ENCODE data around the gene PITPNC1.
"Not testable (repeated sequence)": the region's sequence is repeated elsewhere in the genome, so short reads cannot be mapped to it uniquely, and the experiment has no call there.

Gene PITPNC1

DNA sequence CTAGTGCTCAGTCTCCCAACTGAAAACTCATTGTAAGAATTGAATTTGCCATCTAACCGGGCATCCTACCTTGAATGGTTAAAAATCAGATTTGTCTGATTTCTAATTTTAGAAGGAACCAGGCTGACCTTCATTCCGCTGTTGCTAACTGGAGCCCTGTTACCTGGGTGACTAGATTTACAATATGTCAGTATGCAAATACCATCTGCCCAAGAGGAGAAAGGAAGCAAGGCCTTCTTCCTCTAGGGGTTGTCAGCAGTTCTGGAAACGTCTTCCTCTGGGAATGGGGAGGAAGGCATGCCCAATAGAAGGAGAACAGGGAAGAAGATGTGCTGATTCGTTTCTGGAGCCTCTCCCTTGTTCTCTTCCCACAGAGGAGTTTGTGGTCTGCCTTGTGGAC, 137.9 kb downstream of the PITPNC1 start:
- H2BK15ac ChIP-seq (ENCODE audit: low read length) = no peak overlapping the region
- WGBS, 2 donors (ENCODE audit: extremely low coverage in 2 of 2, insufficient read length in 2 of 2, insufficient replicate concordance in 1 of 2) = no CpG with 5 or more reads among the region's 4 CpGs
- H3K9me3 ChIP-seq (replicated peaks in 1 of 2; ENCODE audit: control insufficient read depth in 2 of 2, insufficient read depth in 1 of 2, low read depth in 1 of 2, low read length in 2 of 2) = peaks cover 3 to 8% of the 10 kb centered on the region in 2 donors
- peak overlapping the region; percentile 12 for H2AFZ ChIP-seq (ENCODE audit: low read length)
- no peak overlapping the region for H3K14ac ChIP-seq (ENCODE audit: low read length)
- H3K4me1 ChIP-seq (ENCODE audit: control insufficient read depth in 2 of 2, insufficient read depth in 1 of 2, low read depth in 1 of 2, low read length in 2 of 2) = peaks cover 4 to 19% of the 10 kb centered on the region in 2 donors
- no peaks in the 10 kb centered on the region for H3K36me3 ChIP-seq (replicated peaks in 1 of 2; ENCODE audit: control insufficient read depth in 2 of 2, insufficient read depth in 2 of 2, low read length in 2 of 2)
- no peak overlapping the region for H3K27ac ChIP-seq (replicated peaks; ENCODE audit: low read length)
- no peak overlapping the region for H2BK12ac ChIP-seq (ENCODE audit: low read length)
- no peak overlapping the region for H3K23ac ChIP-seq (ENCODE audit: low read depth, low read length, poor library complexity)
- no peak overlapping the region for H3K18ac ChIP-seq (ENCODE audit: low read length)
- no peak overlapping the region for H2AK5ac ChIP-seq (ENCODE audit: low read depth, low read length)
- no peak overlapping the region for H4K91ac ChIP-seq (ENCODE audit: low read depth, low read length, poor library complexity)
- no peaks in the 10 kb centered on the region for H3K79me1 ChIP-seq (ENCODE audit: low read depth, low read length)
- no peak overlapping the region for H4K8ac ChIP-seq (ENCODE audit: low read depth, low read length)
- no peak overlapping the region for H3K4ac ChIP-seq (ENCODE audit: low read length)
- no peak overlapping the region for H2BK120ac ChIP-seq (ENCODE audit: low read depth, low read length)
- H3K9ac ChIP-seq (ENCODE audit: low read depth, low read length, poor library complexity) = no peak overlapping the region
- H3K4me3 ChIP-seq (ENCODE audit: low read length in 2 of 2) = no peak overlapping the region
- no peak overlapping the region for H2BK5ac ChIP-seq (ENCODE audit: low read length)
- H3K27me3 ChIP-seq (ENCODE audit: control insufficient read depth in 3 of 3, insufficient read depth in 3 of 3, low read depth in 1 of 3, low read length in 3 of 3) = no peaks in the 10 kb centered on the region
- H3K4me2 ChIP-seq (ENCODE audit: insufficient read depth, low read length, poor library complexity, severe bottlenecking) = no peak overlapping the region
- no peak for DNase-seq (ENCODE audit: low spot score)

GRCh38 chr17:67515490-67516083, 138.5 kb downstream of the PITPNC1 start:
- no peak overlapping the region for H2BK5ac ChIP-seq (ENCODE audit: low read length)
- H3K79me1 ChIP-seq (ENCODE audit: low read depth, low read length) = no peaks in the 10 kb centered on the region
- no peak overlapping the region for H3K27ac ChIP-seq (replicated peaks; ENCODE audit: low read length)
- H3K4me2 ChIP-seq (ENCODE audit: insufficient read depth, low read length, poor library complexity, severe bottlenecking) = no peak overlapping the region
- peaks cover 3 to 8% of the 10 kb centered on the region in 2 donors for H3K9me3 ChIP-seq (replicated peaks in 1 of 2; ENCODE audit: control insufficient read depth in 2 of 2, insufficient read depth in 1 of 2, low read depth in 1 of 2, low read length in 2 of 2)
- WGBS, 2 donors (ENCODE audit: extremely low coverage in 2 of 2, insufficient read length in 2 of 2, insufficient replicate concordance in 1 of 2) = no CpG with 5 or more reads among the region's 10 CpGs
- H3K14ac ChIP-seq (ENCODE audit: low read length) = no peak overlapping the region
- H2BK120ac ChIP-seq (ENCODE audit: low read depth, low read length) = no peak overlapping the region
- H2AK5ac ChIP-seq (ENCODE audit: low read depth, low read length) = no peak overlapping the region
- H3K4me3 ChIP-seq (ENCODE audit: low read length in 2 of 2) = no peak overlapping the region
- no peak overlapping the region for H3K4ac ChIP-seq (ENCODE audit: low read length)
- no peak overlapping the region for H4K8ac ChIP-seq (ENCODE audit: low read depth, low read length)
- no peaks in the 10 kb centered on the region for H3K27me3 ChIP-seq (ENCODE audit: control insufficient read depth in 3 of 3, insufficient read depth in 3 of 3, low read depth in 1 of 3, low read length in 3 of 3)
- H4K91ac ChIP-seq (ENCODE audit: low read depth, low read length, poor library complexity) = no peak overlapping the region
- peak overlapping the region; percentile 12 for H2AFZ ChIP-seq (ENCODE audit: low read length)
- H3K18ac ChIP-seq (ENCODE audit: low read length) = no peak overlapping the region
- no peak overlapping the region for H3K9ac ChIP-seq (ENCODE audit: low read depth, low read length, poor library complexity)
- H2BK12ac ChIP-seq (ENCODE audit: low read length) = no peak overlapping the region
- no peaks in the 10 kb centered on the region for H3K36me3 ChIP-seq (replicated peaks in 1 of 2; ENCODE audit: control insufficient read depth in 2 of 2, insufficient read depth in 2 of 2, low read length in 2 of 2)
- H2BK15ac ChIP-seq (ENCODE audit: low read length) = no peak overlapping the region
- peaks cover 9 to 19% of the 10 kb centered on the region in 2 donors for H3K4me1 ChIP-seq (ENCODE audit: control insufficient read depth in 2 of 2, insufficient read depth in 1 of 2, low read depth in 1 of 2, low read length in 2 of 2)
- no peak for DNase-seq (ENCODE audit: low spot score)
- no peak overlapping the region for H3K23ac ChIP-seq (ENCODE audit: low read depth, low read length, poor library complexity)

DNA sequence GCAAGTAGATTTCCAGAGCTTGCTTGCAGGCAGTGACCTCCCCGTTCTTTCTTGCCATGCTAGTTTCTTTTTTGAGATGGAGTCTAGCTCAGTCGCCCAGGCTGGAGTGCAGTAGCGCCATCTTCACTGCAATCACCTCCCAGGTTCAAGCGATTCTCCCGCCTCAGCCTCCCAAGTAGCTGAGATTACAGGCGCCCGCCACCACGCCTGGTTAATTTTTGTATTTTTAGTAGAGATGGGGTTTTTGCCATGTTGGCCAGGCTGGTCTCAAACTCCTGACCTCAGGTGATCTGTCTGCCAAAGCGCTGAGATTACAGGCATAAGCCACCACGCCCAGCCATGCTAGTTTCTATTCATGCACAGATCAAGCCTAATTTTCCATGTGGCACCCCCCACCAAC, 139.5 kb downstream of the PITPNC1 start:
- not testable (repeated sequence) for H3K14ac ChIP-seq (ENCODE audit: low read length); H3K18ac ChIP-seq (ENCODE audit: low read length); DNase-seq (ENCODE audit: low spot score); H4K8ac ChIP-seq (ENCODE audit: low read depth, low read length); H3K9me3 ChIP-seq (replicated peaks in 1 of 2; ENCODE audit: control insufficient read depth in 2 of 2, insufficient read depth in 1 of 2, low read depth in 1 of 2, low read length in 2 of 2); H3K23ac ChIP-seq (ENCODE audit: low read depth, low read length, poor library complexity); H2BK120ac ChIP-seq (ENCODE audit: low read depth, low read length); H2BK15ac ChIP-seq (ENCODE audit: low read length); H2BK5ac ChIP-seq (ENCODE audit: low read length); H2AK5ac ChIP-seq (ENCODE audit: low read depth, low read length); H3K4me3 ChIP-seq (ENCODE audit: low read length in 2 of 2); H3K27me3 ChIP-seq (ENCODE audit: control insufficient read depth in 3 of 3, insufficient read depth in 3 of 3, low read depth in 1 of 3, low read length in 3 of 3); H3K79me1 ChIP-seq (ENCODE audit: low read depth, low read length); H3K27ac ChIP-seq (replicated peaks; ENCODE audit: low read length); H4K91ac ChIP-seq (ENCODE audit: low read depth, low read length, poor library complexity); H3K4me2 ChIP-seq (ENCODE audit: insufficient read depth, low read length, poor library complexity, severe bottlenecking); H3K9ac ChIP-seq (ENCODE audit: low read depth, low read length, poor library complexity); H2BK12ac ChIP-seq (ENCODE audit: low read length); H3K4ac ChIP-seq (ENCODE audit: low read length); H3K36me3 ChIP-seq (replicated peaks in 1 of 2; ENCODE audit: control insufficient read depth in 2 of 2, insufficient read depth in 2 of 2, low read length in 2 of 2); H2AFZ ChIP-seq (ENCODE audit: low read length)
- H3K4me1 ChIP-seq (ENCODE audit: control insufficient read depth in 2 of 2, insufficient read depth in 1 of 2, low read depth in 1 of 2, low read length in 2 of 2) = peaks cover 9 to 19% of the 10 kb centered on the region in 2 donors
- WGBS, 2 donors (ENCODE audit: extremely low coverage in 2 of 2, insufficient read length in 2 of 2, insufficient replicate concordance in 1 of 2) = no CpG with 5 or more reads among the region's 10 CpGs

DNA sequence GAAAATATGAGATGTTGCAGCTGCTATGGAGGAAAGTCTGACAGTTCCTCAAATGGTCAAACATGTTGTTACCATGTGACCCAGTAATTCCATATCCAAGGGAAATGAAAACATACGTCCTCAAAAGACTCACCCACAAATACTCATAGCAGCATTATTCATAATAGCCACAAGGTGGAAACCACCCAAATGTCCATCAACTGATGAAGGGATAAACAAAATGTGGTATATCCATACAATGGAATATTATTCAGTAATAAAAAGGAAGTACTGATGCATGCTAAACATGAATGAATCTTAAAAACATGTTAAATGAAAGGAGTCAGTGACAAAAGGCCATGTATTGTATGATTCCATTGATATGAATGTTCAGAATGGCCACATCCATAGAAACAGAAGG, 140.2 kb downstream of the PITPNC1 start:
- Histone ChIP-seq H3K18ac (ENCODE audit: low read length) (no peak overlapping the region), H3K27ac (replicated peaks; ENCODE audit: low read length) (no peak overlapping the region), H3K36me3 (replicated peaks in 1 of 2; ENCODE audit: control insufficient read depth in 2 of 2, insufficient read depth in 2 of 2, low read length in 2 of 2) (no peaks in the 10 kb centered on the region), H3K14ac (ENCODE audit: low read length) (no peak overlapping the region), H2BK120ac (ENCODE audit: low read depth, low read length) (no peak overlapping the region), H3K4me1 (ENCODE audit: control insufficient read depth in 2 of 2, insufficient read depth in 1 of 2, low read depth in 1 of 2, low read length in 2 of 2) (peaks cover 11 to 19% of the 10 kb centered on the region in 2 donors), H3K23ac (ENCODE audit: low read depth, low read length, poor library complexity) (no peak overlapping the region), H3K27me3 (ENCODE audit: control insufficient read depth in 3 of 3, insufficient read depth in 3 of 3, low read depth in 1 of 3, low read length in 3 of 3) (no peaks in the 10 kb centered on the region), H2BK15ac (ENCODE audit: low read length) (no peak overlapping the region), H3K4me3 (ENCODE audit: low read length in 2 of 2) (no peak overlapping the region), H3K9me3 (replicated peaks in 1 of 2; ENCODE audit: control insufficient read depth in 2 of 2, insufficient read depth in 1 of 2, low read depth in 1 of 2, low read length in 2 of 2) (peaks cover 3 to 8% of the 10 kb centered on the region in 2 donors), H3K79me1 (ENCODE audit: low read depth, low read length) (no peaks in the 10 kb centered on the region), H4K8ac (ENCODE audit: low read depth, low read length) (no peak overlapping the region), H2AK5ac (ENCODE audit: low read depth, low read length) (no peak overlapping the region), H2BK5ac (ENCODE audit: low read length) (no peak overlapping the region), H4K91ac (ENCODE audit: low read depth, low read length, poor library complexity) (no peak overlapping the region), H3K4me2 (ENCODE audit: insufficient read depth, low read length, poor library complexity, severe bottlenecking) (no peak overlapping the region), H2BK12ac (ENCODE audit: low read length) (no peak overlapping the region), H2AFZ (ENCODE audit: low read length) (no peak overlapping the region), H3K4ac (ENCODE audit: low read length) (no peak overlapping the region), H3K9ac (ENCODE audit: low read depth, low read length, poor library complexity) (no peak overlapping the region)
- DNase-seq (ENCODE audit: low spot score) = no peak
- no CpG with 5 or more reads among the region's 1 CpG for WGBS, 2 donors (ENCODE audit: extremely low coverage in 2 of 2, insufficient read length in 2 of 2, insufficient replicate concordance in 1 of 2)

Measured in neuronal stem cell (in vitro differentiated cells).